Jurkat, Clone E6-1 (cell line): ENCODE measurements around the gene GMPR.
"Not testable (repeated sequence)": the region's sequence is repeated elsewhere in the genome, so short reads cannot be mapped to it uniquely, and the experiment has no call there.

Experiments
- DNase-seq: peaks from one replicate; pipeline ENCODE4 v3.0.0-alpha.2; 2011; ENCODE audit warnings: low read depth, low spot score
- H3K4me3 ChIP-seq: 2 replicates; pipeline ENCODE4 v1.5.1; 2011; ENCODE audit warnings: mild to moderate bottlenecking, low read length, control low read depth, moderate library complexity

GMPR gene

DNA sequence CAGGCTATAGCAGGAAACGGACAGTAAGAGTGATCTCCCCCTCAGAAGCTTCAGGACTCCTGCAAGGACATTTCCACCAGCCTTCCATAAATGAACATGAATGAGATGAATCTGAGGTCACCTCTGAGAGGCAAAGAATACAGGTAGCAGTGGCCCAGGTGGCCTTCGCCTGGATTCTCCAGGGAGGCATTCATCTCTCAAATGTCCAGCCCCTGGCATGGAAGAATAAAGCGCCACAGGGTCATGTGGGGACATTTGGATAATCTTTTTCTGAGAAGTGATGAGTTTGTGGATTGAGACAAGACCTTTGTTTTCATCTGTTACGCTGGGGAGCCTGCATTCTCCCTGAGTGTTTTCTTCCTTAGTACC lies 2.9 kb downstream of the GMPR start:
- DNase-seq = no peak
- H3K4me3 ChIP-seq = no peak overlapping the region

DNA sequence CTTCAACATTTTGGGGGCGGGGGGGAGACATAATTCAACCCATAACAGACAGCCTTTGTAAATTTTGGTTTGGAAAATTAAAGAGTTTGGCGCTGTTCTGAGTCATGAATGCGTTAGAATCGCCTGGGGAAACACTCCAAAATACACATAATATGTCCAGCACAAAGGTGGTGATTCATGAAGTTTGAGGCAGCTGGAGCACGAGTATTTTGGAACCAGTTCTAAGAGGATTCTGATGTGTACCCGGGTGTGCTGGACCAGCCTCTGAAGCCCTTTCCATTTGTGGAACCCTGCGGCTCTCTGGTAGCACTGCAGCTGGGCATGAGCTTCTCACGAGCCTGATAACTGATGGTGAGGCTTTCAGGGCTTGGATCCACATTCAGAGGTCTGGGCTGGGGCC lies 4.7 kb downstream of the GMPR start:
- no peak overlapping the region for H3K4me3 ChIP-seq
- DNase-seq = no peak

DNA sequence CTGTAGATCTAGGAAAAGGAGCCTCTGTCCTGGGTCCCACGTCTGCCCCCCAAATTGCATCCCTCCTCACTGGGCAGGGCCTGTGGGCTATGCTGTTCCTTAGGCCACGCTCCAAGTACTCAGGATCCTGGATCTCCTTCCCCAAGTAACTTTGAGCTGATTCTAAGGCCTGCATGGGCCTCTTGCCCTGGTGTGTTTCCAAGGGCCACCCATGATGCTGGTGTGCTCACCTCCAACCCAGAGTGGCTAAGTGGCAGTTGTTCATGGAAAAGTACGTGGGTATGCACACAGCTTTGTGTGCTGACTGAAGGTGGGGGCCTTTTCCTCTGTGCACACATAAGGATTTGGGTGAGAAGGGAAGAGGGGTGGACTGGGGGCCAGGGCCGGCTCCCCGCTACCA lies 5.3 kb downstream of the GMPR start:
- DNase-seq = no peak
- no peak overlapping the region for H3K4me3 ChIP-seq

DNA sequence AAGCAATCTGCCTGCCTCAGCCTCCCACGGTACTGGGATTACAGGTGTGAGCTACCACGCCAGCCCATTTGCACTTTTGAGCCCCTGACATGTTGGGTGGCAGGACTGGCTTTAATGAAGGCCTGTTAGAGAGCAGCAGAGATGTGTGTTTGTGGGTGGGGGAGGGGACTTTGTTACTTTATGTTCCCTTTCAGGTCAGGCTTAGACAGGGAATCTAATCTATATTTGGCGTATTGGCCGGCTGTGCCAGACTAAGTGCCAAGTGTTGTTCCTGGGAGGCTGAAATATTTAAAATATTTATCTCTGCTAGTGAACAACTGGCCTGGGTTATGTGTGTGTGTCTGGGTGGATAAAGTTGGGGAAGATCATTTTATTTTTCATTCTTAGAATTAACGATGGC lies 6.1 kb downstream of the GMPR start:
- no peak for DNase-seq
- no peak overlapping the region for H3K4me3 ChIP-seq

DNA sequence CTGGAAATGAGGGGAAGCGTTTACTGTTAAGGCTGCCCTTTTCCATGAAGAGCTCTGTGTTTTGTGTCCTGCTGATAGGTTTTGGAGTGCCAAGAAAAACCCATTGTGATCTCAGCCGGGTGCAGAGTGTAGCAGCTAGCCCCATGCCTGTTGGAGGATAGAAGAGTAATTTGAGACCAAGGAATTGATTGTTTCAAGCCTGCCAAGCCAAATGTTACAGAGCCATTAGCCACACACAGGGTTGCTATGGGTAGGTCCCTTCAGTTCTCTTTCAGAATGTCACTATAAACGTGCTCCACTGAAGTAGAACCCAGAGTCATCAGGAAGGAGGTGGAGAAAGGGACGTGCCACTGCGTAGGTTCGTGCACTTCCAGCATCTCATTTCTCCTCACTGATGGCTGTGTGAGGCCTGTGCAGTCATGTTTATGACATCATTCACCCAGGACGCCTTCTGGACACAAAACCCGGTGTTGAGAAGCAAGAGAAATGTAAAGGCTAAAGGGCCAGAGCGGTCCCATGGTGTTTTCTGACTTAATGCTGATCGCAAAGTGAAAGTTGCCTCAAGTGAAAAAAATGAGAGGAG lies 6.6 kb downstream of the GMPR start:
- H3K4me3 ChIP-seq = no peak overlapping the region
- no peak for DNase-seq

DNA sequence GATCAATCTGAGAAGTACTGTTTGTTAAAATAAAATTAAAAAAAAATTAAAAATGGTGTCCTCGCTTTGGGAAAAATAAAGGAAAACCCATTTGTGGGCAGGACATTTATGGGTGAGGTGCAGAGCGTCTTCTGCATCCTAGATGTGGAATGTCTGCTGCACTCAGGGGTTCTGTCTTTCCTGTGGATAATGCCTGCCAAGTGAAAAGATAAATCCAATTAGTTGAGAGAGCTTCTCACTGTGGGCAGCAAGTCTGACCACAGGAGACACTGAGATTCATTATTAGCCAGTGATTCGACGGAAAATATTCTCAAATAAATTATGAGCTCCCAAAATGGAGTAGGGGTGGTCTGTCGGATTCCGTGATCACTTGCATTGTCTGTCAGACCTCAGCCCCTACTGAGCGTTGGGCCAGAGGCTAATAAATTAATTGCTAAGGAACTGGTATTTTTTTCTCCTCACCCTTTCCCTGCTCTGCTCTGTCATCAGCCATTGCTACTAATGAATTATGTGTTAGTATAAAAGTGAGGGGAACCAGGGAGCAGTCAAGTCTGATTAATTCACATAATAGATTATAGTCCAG lies 10.0 kb downstream of the GMPR start:
- H3K4me3 ChIP-seq = no peak overlapping the region

DNA sequence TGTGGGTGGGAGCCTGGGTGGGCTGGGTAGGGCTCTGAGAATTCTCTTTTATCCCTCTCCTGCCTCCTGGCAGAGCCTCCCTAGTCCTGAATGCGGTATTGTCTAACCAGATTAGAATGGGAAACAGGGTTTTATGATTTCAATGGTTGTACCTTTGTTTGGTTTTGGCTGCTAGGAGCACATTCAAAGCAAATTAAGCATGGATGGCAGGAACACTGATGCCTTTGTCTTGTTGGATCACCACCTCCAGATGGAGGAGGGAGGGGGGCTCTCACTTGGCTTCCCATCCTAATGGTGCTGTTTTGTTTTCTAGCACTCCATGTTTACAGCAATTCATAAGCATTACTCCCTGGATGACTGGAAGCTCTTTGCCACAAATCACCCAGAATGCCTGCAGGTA lies 11.6 kb downstream of the GMPR start:
- H3K4me3 ChIP-seq = no peak overlapping the region
- DNase-seq = no peak

More for the DNA sequence above, 10.0 kb downstream of the GMPR start:
- no peak for DNase-seq

DNA sequence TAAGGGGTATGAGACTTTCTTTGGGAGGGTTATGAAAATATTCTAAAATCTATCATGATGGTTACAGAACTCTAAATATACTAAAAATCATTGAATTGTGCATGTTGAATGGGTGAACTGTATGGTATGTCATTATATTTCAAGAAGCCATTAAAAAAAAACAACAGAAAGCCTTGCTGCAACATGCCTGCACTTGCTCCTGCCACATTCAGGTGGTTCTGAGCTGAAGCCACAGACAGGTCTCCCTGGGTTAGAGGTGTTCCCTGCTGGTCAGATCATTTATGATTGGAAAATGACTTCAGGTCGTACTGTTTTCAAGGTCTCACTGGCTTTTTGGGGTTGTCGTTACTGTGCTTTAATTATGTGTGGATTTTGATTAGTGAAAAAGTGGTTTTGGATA lies 13.3 kb downstream of the GMPR start:
- DNase-seq = no peak
- no peak overlapping the region for H3K4me3 ChIP-seq

DNA sequence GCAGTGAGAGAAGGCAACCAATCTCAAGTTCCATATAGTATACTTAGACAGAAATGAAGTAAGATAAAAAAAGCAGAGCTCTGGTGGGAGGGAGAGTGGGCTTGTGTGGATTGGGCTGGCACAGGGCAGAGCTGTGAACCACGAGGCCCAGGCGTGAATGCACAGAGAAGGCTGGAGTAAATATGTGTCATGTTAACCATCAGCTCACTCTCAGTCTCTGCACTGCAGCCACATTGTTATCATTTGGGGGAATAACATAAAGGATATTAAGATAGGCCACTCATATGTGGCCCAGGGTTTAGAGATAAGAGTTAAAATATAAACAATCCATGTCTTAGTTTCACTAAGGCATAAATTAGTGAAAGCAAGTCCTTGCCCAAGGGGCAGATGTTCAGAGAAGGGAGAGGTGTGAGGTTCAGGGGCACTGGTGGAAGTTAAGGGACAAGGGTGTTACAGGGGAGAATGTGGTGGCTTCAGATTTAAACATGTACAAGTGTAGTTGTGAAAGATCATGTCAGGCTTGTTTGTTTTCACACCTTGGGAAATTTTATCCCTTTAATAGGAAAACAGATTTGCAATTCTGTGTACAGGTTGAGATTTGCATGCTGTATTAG lies 14.4 kb downstream of the GMPR start:
- no peak overlapping the region for H3K4me3 ChIP-seq
- no peak for DNase-seq

DNA sequence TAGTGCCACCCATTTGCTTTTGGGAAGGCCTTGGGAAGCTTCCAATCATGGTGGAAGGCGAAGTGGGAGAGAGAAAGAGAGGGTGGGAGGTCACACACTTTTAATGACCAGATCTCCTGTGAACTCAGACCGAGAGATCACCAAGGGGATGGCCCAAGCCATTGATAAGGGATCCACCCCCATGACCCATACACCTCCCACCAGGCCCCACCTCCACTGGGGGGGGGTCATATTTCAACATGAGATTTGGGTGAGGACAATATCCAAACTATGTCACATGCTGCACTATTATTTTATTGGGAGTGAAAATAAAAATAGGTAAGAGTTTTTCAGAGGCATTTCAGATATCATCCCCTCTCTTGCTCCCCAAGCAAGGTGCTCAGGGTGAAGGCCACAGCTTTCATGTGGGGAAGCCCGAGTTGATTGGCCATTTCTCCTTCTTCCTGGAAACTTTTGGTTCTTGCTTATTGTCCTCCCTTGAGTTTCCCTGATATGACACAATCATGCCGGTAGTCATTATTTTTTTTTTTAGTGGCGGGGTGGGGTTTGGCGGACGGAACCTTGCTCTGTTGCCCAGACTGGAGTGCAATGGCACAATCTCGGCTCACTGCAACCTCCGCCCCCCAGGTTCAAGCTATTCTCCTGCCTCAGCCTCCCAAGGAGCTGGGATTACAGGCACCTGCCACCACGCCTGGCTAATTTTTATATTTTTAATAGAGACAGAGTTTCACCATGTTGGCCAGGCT lies 15.2 kb downstream of the GMPR start:
- DNase-seq = no peak

DNA sequence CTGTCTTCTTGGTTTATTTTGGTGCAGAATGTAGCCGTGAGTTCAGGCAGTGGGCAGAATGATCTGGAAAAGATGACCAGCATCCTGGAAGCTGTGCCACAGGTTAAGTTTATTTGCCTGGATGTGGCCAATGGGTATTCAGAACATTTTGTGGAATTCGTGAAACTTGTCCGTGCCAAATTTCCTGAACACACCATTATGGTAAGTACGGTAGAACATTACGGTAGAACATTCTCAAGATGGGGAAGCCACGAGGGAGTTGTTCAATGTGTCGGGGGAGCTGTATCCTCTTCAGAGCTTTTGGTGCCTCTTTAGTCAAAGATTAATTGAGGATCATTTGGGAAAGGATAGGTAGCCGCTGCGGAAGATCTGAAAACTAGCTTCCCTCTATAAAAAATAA lies 16.1 kb downstream of the GMPR start:
- H3K4me3 ChIP-seq = no peak overlapping the region
- no peak for DNase-seq

More for the DNA sequence above, 15.2 kb downstream of the GMPR start:
- no peak overlapping the region for H3K4me3 ChIP-seq

DNA sequence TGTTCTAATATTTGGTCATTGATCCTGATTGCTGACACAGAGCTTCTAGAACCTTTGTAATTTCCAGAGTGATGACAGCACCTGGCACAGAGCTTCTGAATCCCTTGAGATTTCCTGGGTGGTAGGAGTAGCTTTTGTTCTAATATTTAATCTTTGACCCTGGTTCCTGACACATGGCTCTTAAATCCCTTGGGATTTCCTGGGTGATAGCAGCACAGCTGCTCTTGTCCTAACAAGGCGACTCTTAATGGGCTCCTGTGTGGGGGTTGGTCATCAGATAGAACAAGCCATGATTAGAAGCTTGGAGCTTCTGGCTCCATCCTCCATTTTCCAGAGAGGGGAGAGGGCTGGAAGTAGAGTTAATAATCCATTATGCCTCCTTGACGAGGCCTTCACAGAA lies 18.4 kb downstream of the GMPR start:
- H3K4me3 ChIP-seq = no peak overlapping the region
- no peak for DNase-seq

DNA sequence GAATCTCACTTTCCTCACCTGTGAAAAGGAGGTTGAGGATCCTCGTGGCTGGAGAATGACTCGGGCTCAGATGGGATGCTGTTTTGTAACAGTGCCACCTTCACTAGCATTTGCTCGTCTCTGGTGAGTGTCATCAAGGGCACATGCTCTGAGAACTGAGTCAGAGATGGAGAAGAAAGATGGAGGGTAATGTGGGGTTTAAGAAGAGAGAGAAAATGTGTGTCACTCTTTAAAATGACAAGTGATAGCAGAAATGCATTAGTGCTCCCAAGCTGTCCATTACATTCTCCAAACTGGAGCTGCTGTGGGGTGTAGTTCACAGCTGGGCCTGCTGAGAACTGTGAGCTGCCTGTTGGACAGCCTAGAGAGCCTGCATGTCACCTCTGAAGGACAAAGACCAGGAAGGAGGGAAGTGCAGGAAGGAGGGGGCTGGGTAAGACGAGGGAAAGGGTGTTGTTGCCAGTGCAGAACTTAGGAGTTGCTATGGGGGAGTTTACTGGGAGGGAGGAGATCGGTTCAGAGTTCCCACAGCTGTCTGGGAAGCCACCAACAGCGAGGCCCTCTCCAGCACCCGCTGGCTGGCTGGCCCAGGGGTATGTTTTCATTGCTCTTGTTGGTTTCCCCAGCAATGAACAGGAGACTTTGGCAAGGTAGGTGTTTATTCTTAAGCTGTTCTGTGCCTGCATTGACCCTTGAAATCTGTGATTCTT lies 19.8 kb downstream of the GMPR start:
- no peak overlapping the region for H3K4me3 ChIP-seq
- DNase-seq = no peak

DNA sequence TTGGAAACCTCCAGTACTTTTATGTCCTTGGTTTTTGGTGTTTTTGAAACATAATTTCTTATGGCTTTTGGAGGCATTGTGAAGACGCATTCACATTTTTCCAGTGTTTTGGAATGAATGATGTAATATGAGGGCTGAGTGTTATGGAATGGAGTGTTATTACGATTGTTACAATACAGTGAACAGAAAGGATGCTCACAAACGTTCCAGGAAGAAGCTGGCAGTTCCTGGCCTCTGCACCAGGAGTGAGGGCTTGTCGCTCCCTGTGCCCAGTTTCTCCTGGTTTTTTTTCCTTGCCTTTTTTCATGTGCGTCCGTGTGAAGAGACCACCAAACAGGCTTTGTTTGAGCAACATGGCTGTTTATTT lies 20.3 kb downstream of the GMPR start:
- no peak overlapping the region for H3K4me3 ChIP-seq
- no peak for DNase-seq

DNA sequence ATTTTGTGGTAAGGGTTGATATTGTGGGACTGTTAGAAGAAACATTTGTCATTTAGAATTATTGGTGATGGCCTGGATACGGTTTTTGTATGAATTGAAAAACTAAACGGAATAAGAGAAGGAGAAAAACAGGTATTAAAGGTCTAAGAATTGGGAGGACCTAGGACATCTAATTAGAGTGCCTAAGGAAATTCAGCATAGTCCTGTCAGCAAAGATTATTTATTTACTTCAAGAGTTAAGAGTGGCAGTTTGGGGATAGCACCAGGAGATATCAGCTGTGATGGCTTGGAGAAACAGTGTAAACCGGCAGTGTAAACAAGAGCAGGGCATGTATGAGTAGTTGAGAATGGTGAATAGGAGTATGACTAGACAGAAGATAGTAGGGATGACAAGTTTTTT lies 21.2 kb downstream of the GMPR start:
- DNase-seq, H3K4me3 ChIP-seq: not testable (repeated sequence)

DNA sequence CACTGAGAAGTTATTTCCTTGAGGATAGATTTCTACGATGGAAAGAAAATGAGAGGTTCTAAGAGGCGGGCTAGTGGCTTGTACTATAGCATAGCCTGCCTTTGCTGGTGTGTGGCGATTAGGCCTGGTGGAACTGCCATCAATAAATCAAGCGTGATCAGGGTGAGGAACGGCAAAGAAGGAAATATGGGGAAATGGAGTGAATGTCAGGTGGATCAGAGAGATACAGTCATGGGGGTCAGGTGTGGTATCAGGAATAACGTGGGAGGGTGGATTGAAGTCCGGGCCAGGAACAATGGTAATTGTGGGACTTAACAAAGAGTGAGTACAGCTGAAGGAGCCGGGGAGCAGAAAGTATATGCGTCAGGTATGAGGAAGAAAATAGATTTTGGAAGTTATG lies 22.2 kb downstream of the GMPR start:
- not testable (repeated sequence) for DNase-seq, H3K4me3 ChIP-seq

DNA sequence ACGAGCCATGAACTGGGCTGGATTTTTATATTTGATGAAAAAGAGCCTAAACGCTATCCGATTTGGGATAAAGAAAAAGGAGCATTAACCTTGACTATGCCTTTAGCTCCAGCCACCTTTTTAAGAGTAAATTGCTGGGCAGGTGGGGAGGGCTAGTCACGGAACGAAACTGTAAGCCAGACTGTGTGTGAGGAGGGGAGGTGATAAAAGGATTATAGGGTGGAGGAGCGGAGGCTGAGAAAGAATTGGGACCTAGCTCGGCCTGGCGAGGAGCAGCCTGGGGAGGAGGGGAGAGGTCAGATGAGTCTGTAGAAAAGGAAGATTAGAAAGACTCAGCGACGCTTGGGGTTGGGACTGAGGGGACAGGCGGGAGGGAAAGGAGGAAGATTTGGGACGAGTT lies 24.4 kb downstream of the GMPR start:
- DNase-seq = not testable (repeated sequence)

DNA sequence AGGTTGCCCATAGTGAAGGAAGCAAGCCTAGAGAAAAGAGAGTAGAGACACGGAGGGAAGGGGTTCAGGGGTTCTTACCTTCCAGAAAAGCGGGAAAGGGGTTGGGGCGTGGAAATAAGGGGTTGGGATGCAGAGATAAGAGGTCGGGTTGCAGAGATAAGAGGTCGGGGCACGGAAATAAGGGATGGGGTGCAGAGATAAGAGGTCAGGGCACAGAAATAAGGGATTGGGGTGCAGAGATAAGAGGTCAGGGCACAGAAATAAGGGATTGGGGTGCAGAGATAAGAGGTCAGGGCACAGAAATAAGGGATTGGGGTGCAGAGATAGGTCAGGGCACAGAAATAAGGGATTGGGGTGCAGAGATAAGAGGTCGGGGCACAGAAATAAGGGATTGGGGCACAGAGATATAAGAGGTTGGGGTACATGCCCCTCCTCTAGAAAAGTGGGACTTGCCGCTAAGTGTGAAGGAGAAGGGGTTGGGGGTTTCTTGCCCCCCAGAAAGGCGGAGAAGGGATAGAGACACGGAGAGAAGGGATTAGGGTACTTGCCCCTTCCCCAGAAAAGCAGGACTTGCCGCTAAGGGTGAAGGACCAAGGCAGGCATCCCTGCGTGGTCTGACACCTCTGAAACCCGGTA lies 25.2 kb downstream of the GMPR start:
- not testable (repeated sequence) for DNase-seq, H3K4me3 ChIP-seq

More for the DNA sequence above, 24.4 kb downstream of the GMPR start:
- H3K4me3 ChIP-seq = not testable (repeated sequence)

DNA sequence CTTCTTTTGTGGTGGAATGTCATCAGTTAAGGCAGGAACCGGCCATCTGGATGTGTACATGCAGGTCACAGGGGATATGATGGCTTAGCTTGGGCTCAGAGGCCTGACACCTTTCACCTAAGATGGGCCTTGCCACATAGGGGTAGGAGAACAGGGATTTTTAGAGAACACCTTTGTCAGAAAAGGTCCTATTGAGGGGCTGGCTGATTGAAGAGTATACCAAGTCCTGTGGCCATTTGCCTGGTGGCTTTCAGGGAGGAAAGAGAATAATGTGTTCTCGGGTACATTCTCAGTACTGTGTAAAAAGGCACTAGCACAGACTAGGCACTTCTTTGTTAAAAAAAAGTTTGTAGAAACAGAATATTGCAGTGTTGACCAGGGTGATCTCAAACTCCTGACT lies 26.4 kb downstream of the GMPR start:
- DNase-seq = no peak
- H3K4me3 ChIP-seq = no peak overlapping the region
